HEK293 (cell line): Measurements from ENCODE around the gene LGALSL.

Experiments
- BCL11A ChIP-seq: fragments of 450-650 bp; formaldehyde crosslinking; IDR thresholded peaks from 2 replicates; pipeline ENCODE4 v1.5.1; 2016; ENCODE audit warnings: low read depth, missing biosample characterization, missing genetic modification characterization
- ZNF121 ChIP-seq: fragments of 450-650 bp; formaldehyde crosslinking; IDR thresholded peaks from 2 replicates; pipeline ENCODE4 v1.5.1; 2016; ENCODE audit warnings: missing biosample characterization, missing genetic modification characterization
- ZNF140 ChIP-seq: fragments of 450-650 bp; formaldehyde crosslinking; IDR thresholded peaks from 2 replicates; pipeline ENCODE4 v1.5.1; 2016; ENCODE audit warnings: missing biosample characterization, missing genetic modification characterization
- ZNF658 ChIP-seq: fragments of 450-650 bp; formaldehyde crosslinking; IDR thresholded peaks from 2 replicates; pipeline ENCODE4; 2016; ENCODE audit warnings: missing biosample characterization, missing genetic modification characterization
- TF ChIP-seq, protein P1 (sequence below): fragments of 450-650 bp; formaldehyde crosslinking; IDR thresholded peaks from 2 replicates; pipeline ENCODE4 v1.5.1; 2016; ENCODE audit warnings: missing biosample characterization, missing genetic modification characterization

DNA sequence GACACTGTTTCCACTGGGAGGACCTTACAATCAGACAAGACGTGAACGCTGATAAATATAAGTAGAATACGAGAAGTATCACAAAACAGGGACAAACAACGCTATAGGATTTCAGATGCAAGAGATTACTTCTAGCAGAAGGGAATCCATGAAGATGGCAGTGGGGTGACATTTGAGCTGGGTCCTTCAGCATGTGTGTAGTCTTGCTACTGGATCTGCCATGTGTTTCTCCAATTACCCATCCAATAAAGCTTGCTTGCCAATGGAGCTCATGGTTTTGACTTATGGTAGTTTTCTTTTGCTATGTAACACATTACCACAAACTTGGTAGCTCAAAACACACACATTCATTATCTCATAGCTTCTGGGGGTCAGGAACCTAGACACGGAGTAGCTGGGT, 32.8 kb upstream of the LGALSL start:
- TF ChIP-seq ZNF121 (tag by site-specific recombination): no peak
- no peak for TF ChIP-seq ZNF658 (tag by site-specific recombination)
- no peak for TF ChIP-seq BCL11A (tag by site-specific recombination)
- TF ChIP-seq, protein P1, sequence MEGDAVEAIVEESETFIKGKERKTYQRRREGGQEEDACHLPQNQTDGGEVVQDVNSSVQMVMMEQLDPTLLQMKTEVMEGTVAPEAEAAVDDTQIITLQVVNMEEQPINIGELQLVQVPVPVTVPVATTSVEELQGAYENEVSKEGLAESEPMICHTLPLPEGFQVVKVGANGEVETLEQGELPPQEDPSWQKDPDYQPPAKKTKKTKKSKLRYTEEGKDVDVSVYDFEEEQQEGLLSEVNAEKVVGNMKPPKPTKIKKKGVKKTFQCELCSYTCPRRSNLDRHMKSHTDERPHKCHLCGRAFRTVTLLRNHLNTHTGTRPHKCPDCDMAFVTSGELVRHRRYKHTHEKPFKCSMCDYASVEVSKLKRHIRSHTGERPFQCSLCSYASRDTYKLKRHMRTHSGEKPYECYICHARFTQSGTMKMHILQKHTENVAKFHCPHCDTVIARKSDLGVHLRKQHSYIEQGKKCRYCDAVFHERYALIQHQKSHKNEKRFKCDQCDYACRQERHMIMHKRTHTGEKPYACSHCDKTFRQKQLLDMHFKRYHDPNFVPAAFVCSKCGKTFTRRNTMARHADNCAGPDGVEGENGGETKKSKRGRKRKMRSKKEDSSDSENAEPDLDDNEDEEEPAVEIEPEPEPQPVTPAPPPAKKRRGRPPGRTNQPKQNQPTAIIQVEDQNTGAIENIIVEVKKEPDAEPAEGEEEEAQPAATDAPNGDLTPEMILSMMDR: no peak
- TF ChIP-seq ZNF140 (tag by site-specific recombination): no peak
